GM12873 (cell line): Measurements from ENCODE around the gene PHRF1.

Experiments used
- CTCF ChIP-seq: IDR thresholded peaks from 2 replicates; pipeline ENCODE4 v1.5.1; 2012; ENCODE audit warnings: low read depth, mild to moderate bottlenecking, moderate library complexity, low read length, control low read depth; ENCODE audit not compliant: insufficient read depth; ENCODE audit errors: missing control alignments

The PHRF1 gene

GRCh38 chr11:535519-536454 is 40.5 kb upstream of the PHRF1 start, which contains the start of gene HRAS:
Gene HRAS (minus strand): TSS chr11:535576.
- no peak for TF ChIP-seq CTCF

GRCh38 chr11:536841-537621 is 39.2 kb upstream of the PHRF1 start, which contains the start of gene LRRC56:
Gene LRRC56 (plus strand): TSS chr11:537527. CDS start chr11:540685, 3,158 bp downstream.
- no peak for TF ChIP-seq CTCF

GRCh38 chr11:537622-538430 is 38.4 kb upstream of the PHRF1 start:
- no peak for TF ChIP-seq CTCF

- TF ChIP-seq CTCF, result no peak
Observed at GRCh38 chr11:538431-539051, 37.7 kb upstream of the PHRF1 start.

- TF ChIP-seq CTCF, result no peak
Observed at GRCh38 chr11:539971-540481, 36.2 kb upstream of the PHRF1 start.

- no peak for TF ChIP-seq CTCF
Observed at GRCh38 chr11:540583-541432, 35.5 kb upstream of the PHRF1 start.
